Ishikawa (cell line): ENCODE measurements around the gene HEXIM2.
A peak's percentile ranks its signal among the peaks of the same experiment; 100 is the strongest.

Experiments used
- CEBPB ChIP-seq: IDR thresholded peaks from 2 replicates; pipeline ENCODE4 v1.6.1; 2012
- CREB1 ChIP-seq: IDR thresholded peaks from 2 replicates; pipeline ENCODE4 v1.6.1; 2012; ENCODE audit warnings: low read depth
- EGR1 ChIP-seq: IDR thresholded peaks from 2 replicates; pipeline ENCODE4 v1.6.1; 2012
- EP300 ChIP-seq: IDR thresholded peaks from 2 replicates; pipeline ENCODE4 v1.6.1; 2012; ENCODE audit warnings: borderline replicate concordance
- FOXM1 ChIP-seq: IDR thresholded peaks from 2 replicates; pipeline ENCODE4 v1.6.1; 2012; ENCODE audit warnings: low read depth, borderline replicate concordance
- NFIC ChIP-seq: IDR thresholded peaks from 2 replicates; pipeline ENCODE4 v1.6.1; 2012
- RAD21 ChIP-seq: IDR thresholded peaks from 2 replicates; pipeline ENCODE4 v1.6.1; 2012; ENCODE audit warnings: low read depth
- TAF1 ChIP-seq: IDR thresholded peaks from 2 replicates; pipeline ENCODE4 v1.6.1; 2012; ENCODE audit warnings: low read depth, mild to moderate bottlenecking
- TCF12 ChIP-seq: IDR thresholded peaks from 2 replicates; pipeline ENCODE4 v1.6.1; 2012; ENCODE audit warnings: low read depth
- TEAD4 ChIP-seq: IDR thresholded peaks from 2 replicates; pipeline ENCODE4 v1.6.1; 2012
- USF1 ChIP-seq: IDR thresholded peaks from 2 replicates; pipeline ENCODE4 v1.6.1; 2012
- YY1 ChIP-seq: IDR thresholded peaks from 2 replicates; pipeline ENCODE4 v1.6.1; 2012; ENCODE audit warnings: low read depth
- ZBTB7A ChIP-seq: IDR thresholded peaks from 2 replicates; pipeline ENCODE4 v1.6.1; 2012; ENCODE audit warnings: low read depth
- TF ChIP-seq, protein P1 (sequence below): IDR thresholded peaks from 2 replicates; pipeline ENCODE4 v1.6.1; 2012; ENCODE audit warnings: low read depth, mild to moderate bottlenecking
- TF ChIP-seq, protein P2 (sequence below): IDR thresholded peaks from 2 replicates; pipeline ENCODE4 v1.6.1; 2012

The HEXIM2 gene

DNA sequence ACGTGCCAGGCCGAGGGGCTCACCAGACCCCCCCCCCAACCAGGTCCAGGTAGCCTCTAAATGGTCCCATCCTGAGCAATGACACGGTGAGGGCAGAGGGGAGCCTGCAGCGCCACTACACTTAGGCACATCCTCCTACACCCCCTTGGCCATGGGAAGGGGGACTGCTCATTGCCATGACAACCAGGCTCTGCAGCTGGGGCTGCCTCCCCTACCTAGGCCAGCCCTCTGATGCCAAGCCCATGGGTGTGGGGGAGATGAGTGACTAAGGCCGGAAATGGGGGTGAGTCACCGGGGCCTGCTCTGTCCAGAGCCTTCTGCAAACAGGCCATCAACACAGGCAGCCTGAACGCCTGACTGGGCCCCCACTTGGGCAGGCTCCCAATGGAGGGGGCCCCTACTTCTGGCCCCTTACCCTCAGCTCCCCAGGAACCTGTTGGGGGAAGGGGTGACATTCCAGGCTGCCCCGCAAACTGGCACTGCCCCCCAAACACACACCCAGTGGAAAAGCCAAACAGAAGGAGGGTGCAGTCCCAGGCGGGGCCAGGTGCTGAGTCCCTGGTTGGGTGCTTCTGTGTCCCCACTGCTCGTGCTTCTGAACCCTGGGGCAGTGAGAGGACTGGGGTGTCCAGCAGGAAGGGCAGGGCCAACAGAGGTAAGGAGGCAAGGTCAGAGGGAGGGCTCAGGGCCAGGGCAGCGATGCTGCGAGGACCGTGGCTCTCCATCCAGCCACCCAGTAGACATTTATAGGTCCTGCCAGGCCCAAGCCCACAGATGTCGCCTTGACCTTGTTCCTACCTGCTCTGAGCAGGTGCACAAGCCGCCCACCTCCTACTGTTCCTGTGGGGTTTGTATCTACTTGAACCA, 37.5 kb upstream of the HEXIM2 start:
- no peak for TF ChIP-seq TAF1
- TF ChIP-seq USF1, result no peak
- peak; percentile 20; the same call in 1 of the 2 replicates for TF ChIP-seq YY1
- peak; percentile 81 for TF ChIP-seq ZBTB7A
- TF ChIP-seq, protein P1, sequence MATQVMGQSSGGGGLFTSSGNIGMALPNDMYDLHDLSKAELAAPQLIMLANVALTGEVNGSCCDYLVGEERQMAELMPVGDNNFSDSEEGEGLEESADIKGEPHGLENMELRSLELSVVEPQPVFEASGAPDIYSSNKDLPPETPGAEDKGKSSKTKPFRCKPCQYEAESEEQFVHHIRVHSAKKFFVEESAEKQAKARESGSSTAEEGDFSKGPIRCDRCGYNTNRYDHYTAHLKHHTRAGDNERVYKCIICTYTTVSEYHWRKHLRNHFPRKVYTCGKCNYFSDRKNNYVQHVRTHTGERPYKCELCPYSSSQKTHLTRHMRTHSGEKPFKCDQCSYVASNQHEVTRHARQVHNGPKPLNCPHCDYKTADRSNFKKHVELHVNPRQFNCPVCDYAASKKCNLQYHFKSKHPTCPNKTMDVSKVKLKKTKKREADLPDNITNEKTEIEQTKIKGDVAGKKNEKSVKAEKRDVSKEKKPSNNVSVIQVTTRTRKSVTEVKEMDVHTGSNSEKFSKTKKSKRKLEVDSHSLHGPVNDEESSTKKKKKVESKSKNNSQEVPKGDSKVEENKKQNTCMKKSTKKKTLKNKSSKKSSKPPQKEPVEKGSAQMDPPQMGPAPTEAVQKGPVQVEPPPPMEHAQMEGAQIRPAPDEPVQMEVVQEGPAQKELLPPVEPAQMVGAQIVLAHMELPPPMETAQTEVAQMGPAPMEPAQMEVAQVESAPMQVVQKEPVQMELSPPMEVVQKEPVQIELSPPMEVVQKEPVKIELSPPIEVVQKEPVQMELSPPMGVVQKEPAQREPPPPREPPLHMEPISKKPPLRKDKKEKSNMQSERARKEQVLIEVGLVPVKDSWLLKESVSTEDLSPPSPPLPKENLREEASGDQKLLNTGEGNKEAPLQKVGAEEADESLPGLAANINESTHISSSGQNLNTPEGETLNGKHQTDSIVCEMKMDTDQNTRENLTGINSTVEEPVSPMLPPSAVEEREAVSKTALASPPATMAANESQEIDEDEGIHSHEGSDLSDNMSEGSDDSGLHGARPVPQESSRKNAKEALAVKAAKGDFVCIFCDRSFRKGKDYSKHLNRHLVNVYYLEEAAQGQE, result no peak
- no peak for TF ChIP-seq TEAD4
- TF ChIP-seq FOXM1, result no peak
- no peak for TF ChIP-seq EGR1
- TF ChIP-seq EP300, result peak; percentile 60; the same call in 1 of the 2 replicates
- TF ChIP-seq, protein P2, sequence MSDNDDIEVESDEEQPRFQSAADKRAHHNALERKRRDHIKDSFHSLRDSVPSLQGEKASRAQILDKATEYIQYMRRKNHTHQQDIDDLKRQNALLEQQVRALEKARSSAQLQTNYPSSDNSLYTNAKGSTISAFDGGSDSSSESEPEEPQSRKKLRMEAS, result no peak
- peak; percentile 58; the same call in 1 of the 2 replicates for TF ChIP-seq TCF12
- no peak for TF ChIP-seq CREB1
- TF ChIP-seq NFIC, result peak; percentile 37; the same call in 1 of the 2 replicates
- TF ChIP-seq CEBPB, result no peak
- TF ChIP-seq RAD21, result no peak

GRCh38 chr17:45125509-45125908, 36.2 kb upstream of the HEXIM2 start:
- TF ChIP-seq CEBPB (no peak), ZBTB7A (no peak), EP300 (no peak), NFIC (no peak), USF1 (no peak), CREB1 (no peak), TEAD4 (no peak), FOXM1 (no peak), TCF12 (no peak), RAD21 (no peak), YY1 (no peak), EGR1 (no peak)
- TF ChIP-seq, protein P2, result no peak
- TF ChIP-seq, protein P1, result no peak

DNA sequence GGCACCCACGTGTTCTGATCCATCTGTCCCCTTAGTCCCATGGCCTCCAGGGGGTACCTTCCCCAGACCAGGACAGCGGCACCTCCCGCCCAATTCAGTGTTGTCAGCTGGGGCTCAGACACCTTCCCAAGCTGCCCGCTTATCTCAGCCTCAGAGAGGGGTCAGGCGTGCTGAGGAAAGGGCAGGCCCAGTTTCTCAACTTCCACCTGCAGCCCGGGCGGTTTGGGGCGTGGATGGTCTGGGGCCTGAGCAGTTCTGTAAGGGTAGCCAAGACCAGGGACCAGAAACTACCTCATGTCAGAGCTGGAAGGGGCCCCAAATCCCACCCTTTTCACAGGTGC, 34.5 kb upstream of the HEXIM2 start:
- TF ChIP-seq EGR1 (no peak), ZBTB7A (no peak), TAF1 (no peak), YY1 (no peak), RAD21 (no peak), TCF12 (no peak), NFIC (no peak), USF1 (no peak), CEBPB (no peak), EP300 (no peak), FOXM1 (no peak), TEAD4 (no peak), CREB1 (no peak)
- TF ChIP-seq, protein P2, result no peak
- TF ChIP-seq, protein P1, result no peak
